HL-60/S4 treated with phorbol 12-myristate 13-acetate at 8.2 ng/mL for 4 days and 3 days (cell line): ENCODE results near the gene PTDSS2.

Source experiments
- in situ Hi-C: fragments of 300-500 bp; cut with MboI; formaldehyde crosslinking; loops from 2 replicates; pipeline ENCODE4 v1.15.0; 2022; ENCODE audit warnings: low sequenced_read_pairs

Gene PTDSS2

GRCh38 chr11:538431-539051, 88.5 kb downstream of the PTDSS2 start:
- in situ Hi-C loops = no loop called here

- in situ Hi-C loops = no loop called here
These were observed 89.9 kb downstream of the PTDSS2 start for GRCh38 chr11:539971-540481.
